Measurements from ENCODE around the gene CTIF.

The CTIF gene

DNA sequence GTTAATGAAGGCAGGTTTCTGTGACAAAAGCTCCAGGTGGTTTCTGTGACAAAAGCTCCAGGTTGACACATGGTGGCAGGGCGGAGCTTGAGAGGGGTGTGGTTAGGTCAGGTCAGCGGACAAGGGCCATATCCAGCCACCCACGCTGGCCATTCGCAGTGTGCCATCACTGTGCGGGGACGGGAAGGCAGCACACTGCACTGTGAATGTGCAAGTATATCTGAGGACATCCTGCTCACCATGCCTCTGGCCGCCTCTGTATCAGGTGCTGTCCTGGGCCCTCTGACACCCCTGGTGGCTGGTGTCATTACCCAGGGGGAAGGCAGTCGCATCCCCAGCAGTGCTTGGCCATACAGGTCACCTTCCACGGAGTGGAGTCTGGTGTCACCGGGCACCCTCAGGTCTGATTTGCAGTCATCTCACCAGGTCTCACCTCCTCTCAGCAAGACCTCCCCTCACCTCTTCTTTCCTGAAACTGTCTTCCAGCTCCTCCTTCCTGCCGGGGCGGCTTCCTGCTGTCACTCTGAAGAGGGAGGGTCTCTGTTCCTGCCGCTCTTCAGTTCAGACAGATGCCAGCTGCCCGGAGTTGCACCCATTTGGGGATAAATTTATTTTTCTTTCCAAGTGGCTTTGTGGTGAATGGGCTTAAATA lies 34.9 kb downstream of the CTIF start:
- no peaks in the 10 kb centered on the region for H3K4me1 ChIP-seq (ENCODE audit: low read length)
- H3K4me3 ChIP-seq (ENCODE audit: low read length): no peak overlapping the region
- H3K27me3 ChIP-seq (ENCODE audit: low read depth, low read length): no peaks in the 10 kb centered on the region
- peaks cover 3% of the 10 kb centered on the region for H3K36me3 ChIP-seq (replicated peaks; ENCODE audit: low read depth, low read length)
- no peaks in the 10 kb centered on the region for H3K9me3 ChIP-seq (ENCODE audit: insufficient read depth, low read length)
- no peaks in the 10 kb centered on the region for H3K79me2 ChIP-seq (ENCODE audit: low read length)
- no peak overlapping the region for H3K9ac ChIP-seq (ENCODE audit: low read length)
- H4K20me1 ChIP-seq (ENCODE audit: insufficient read depth, low read length): peaks cover 24% of the 10 kb centered on the region; the same call in 1 of the 2 replicates
- no peak overlapping the region for H3K27ac ChIP-seq (ENCODE audit: low read length)
- H2AFZ ChIP-seq (ENCODE audit: low read depth, low read length): no peak overlapping the region
- TF ChIP-seq, protein P1, sequence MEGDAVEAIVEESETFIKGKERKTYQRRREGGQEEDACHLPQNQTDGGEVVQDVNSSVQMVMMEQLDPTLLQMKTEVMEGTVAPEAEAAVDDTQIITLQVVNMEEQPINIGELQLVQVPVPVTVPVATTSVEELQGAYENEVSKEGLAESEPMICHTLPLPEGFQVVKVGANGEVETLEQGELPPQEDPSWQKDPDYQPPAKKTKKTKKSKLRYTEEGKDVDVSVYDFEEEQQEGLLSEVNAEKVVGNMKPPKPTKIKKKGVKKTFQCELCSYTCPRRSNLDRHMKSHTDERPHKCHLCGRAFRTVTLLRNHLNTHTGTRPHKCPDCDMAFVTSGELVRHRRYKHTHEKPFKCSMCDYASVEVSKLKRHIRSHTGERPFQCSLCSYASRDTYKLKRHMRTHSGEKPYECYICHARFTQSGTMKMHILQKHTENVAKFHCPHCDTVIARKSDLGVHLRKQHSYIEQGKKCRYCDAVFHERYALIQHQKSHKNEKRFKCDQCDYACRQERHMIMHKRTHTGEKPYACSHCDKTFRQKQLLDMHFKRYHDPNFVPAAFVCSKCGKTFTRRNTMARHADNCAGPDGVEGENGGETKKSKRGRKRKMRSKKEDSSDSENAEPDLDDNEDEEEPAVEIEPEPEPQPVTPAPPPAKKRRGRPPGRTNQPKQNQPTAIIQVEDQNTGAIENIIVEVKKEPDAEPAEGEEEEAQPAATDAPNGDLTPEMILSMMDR (IDR thresholded peaks at IDR 0.05; ENCODE audit: low read depth, low read length): no peak
- TF ChIP-seq EZH2phosphoT487 (IDR thresholded peaks at IDR 0.05; ENCODE audit: low read depth): no peak
- H3K4me2 ChIP-seq (ENCODE audit: low read length): no peak overlapping the region

DNA sequence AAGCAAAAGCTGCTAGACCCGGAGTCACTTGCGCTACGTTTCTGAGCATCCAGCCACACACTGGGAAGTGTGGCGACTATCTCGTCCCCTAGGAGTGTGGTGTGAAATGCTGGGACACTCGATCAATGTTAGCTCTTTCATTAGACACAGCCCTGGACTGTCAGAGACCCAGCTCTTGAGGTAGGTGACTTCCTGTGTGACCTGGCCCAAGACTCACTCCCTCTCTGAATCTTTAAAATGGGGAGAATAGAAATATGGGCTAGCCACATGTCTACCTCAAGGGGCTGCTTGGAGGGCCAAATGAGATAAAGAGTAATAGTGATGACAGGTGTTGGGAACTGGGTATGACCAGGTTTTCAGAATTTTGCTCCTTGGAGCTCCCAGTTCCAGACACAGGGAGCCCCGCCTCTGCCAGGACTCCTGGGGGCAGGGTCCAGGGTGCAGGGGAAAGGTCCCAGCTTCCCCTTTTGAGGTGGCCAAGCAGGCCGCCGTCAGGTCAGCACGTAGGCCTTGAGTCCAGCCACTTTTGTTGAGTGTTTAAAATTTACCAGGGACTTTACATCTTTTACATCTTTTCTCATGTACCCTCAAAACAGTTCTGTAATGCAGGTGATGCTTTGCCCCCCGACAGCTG lies 36.0 kb downstream of the CTIF start:
- no peak overlapping the region for H3K27ac ChIP-seq (ENCODE audit: low read length)
- no peak overlapping the region for H3K4me3 ChIP-seq (ENCODE audit: low read length)
- no peak overlapping the region for H3K4me2 ChIP-seq (ENCODE audit: low read length)
- no peak overlapping the region for H3K9ac ChIP-seq (ENCODE audit: low read length)
- H3K9me3 ChIP-seq (ENCODE audit: insufficient read depth, low read length): no peaks in the 10 kb centered on the region
- H4K20me1 ChIP-seq (ENCODE audit: insufficient read depth, low read length): peaks cover 24% of the 10 kb centered on the region; the same call in 1 of the 2 replicates
- TF ChIP-seq EZH2phosphoT487 (IDR thresholded peaks at IDR 0.05; ENCODE audit: low read depth): no peak
- TF ChIP-seq, protein P1 (IDR thresholded peaks at IDR 0.05; ENCODE audit: low read depth, low read length): no peak
- peaks cover 3% of the 10 kb centered on the region for H3K36me3 ChIP-seq (replicated peaks; ENCODE audit: low read depth, low read length)
- no peaks in the 10 kb centered on the region for H3K4me1 ChIP-seq (ENCODE audit: low read length)
- no peak overlapping the region for H2AFZ ChIP-seq (ENCODE audit: low read depth, low read length)
- H3K27me3 ChIP-seq (ENCODE audit: low read depth, low read length): no peaks in the 10 kb centered on the region
- no peaks in the 10 kb centered on the region for H3K79me2 ChIP-seq (ENCODE audit: low read length)

DNA sequence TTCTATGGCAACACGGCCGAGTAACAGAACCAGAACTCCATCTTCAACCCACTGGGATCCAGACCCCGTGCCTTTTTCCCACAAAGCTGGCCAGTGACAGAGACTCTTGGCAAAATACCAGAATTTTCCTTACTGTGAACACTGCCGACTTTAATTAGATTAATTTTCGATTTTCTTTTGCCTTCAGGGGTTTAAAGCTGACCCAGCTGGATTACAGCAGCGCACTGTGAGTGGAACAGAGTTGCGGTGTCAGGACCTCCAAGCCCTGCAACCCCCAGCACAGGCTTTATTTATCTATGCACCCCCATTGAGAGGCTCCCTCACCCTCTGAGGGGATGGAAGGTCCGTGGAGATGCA lies 36.4 kb downstream of the CTIF start:
- Histone ChIP-seq H4K20me1 (ENCODE audit: insufficient read depth, low read length) (peaks cover 21% of the 10 kb centered on the region; the same call in 1 of the 2 replicates), H3K9ac (ENCODE audit: low read length) (no peak overlapping the region)

More for the DNA sequence above, 36.4 kb downstream of the CTIF start:
- Histone ChIP-seq H3K27me3 (ENCODE audit: low read depth, low read length) (no peaks in the 10 kb centered on the region), H2AFZ (ENCODE audit: low read depth, low read length) (no peak overlapping the region), H3K79me2 (ENCODE audit: low read length) (no peaks in the 10 kb centered on the region), H3K4me3 (ENCODE audit: low read length) (no peak overlapping the region), H3K4me1 (ENCODE audit: low read length) (no peaks in the 10 kb centered on the region), H3K4me2 (ENCODE audit: low read length) (no peak overlapping the region), H3K36me3 (replicated peaks; ENCODE audit: low read depth, low read length) (peaks cover 3% of the 10 kb centered on the region), H3K9me3 (ENCODE audit: insufficient read depth, low read length) (no peaks in the 10 kb centered on the region), H3K27ac (ENCODE audit: low read length) (no peak overlapping the region)
- TF ChIP-seq EZH2phosphoT487 (IDR thresholded peaks at IDR 0.05; ENCODE audit: low read depth): no peak
- TF ChIP-seq, protein P1 (IDR thresholded peaks at IDR 0.05; ENCODE audit: low read depth, low read length): no peak
